ENCODE results near the gene PLSCR4.
"Not testable (repeated sequence)": the region's sequence is repeated elsewhere in the genome, so short reads cannot be mapped to it uniquely, and the experiment has no call there.

Gene PLSCR4

DNA sequence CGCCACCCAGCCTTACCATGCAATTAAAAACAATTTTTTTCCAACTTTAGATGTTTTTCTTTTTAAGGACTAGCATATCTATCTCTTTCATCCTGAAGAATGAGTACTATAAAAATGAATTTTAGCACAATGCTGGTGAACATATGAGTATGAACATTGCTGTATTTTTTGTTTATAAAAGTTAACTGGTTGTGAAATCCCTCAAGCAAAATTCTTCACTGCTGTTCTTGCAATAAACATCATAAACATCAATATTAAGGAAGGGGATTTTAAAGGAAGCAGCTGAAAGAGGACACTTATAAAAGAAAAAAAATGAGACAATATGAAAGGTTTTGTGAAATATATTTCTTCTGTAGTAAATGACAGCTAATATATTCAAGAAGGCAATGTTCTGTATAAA lies 3.0 kb downstream of the PLSCR4 start:
- H3K27ac ChIP-seq (ENCODE audit: low read depth, low read length, severe bottlenecking), result no peak overlapping the region
- no CpG with 5 or more reads among the region's 1 CpG for WGBS, 2 experiments (ENCODE audit: insufficient coverage in 2 of 2)
- H3K4me1 ChIP-seq (ENCODE audit: control insufficient read depth, insufficient read depth, low read length, poor library complexity, severe bottlenecking), result no peaks in the 10 kb centered on the region
- H3K36me3 ChIP-seq (ENCODE audit: control insufficient read depth, insufficient read depth, low read length), result no peaks in the 10 kb centered on the region
- H3K4me3 ChIP-seq (ENCODE audit: extremely low read depth, insufficient read depth, low read length, poor library complexity, severe bottlenecking), result no peak overlapping the region
- peaks cover 3% of the 10 kb centered on the region for H3K9me3 ChIP-seq (ENCODE audit: control insufficient read depth, low read length)

DNA sequence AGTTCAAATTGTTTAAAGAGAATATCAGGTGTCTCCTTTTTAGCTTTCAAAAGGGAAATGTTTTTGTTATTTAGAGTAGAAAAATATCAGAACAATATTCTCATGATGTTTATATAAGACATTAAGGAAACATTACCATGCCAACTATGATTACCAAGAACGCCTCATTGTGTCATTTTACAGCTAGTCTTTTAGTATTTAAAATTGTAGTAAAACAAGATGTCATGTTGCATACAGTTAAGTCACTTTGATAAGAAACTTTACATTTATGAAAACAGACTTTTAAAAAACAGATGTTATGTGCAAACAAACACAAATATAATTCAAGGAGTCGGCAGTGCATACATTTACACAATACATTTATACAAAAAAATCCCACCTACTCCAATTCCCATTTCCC lies 4.4 kb downstream of the PLSCR4 start:
- WGBS, 2 experiments (ENCODE audit: insufficient coverage in 2 of 2), result 83% methylated on average over 1 of the region's 2 CpGs; no CpG with 5 or more reads in 1 of the 2 experiments
- H3K4me1 ChIP-seq (ENCODE audit: control insufficient read depth, insufficient read depth, low read length, poor library complexity, severe bottlenecking), result no peaks in the 10 kb centered on the region
- H3K27ac ChIP-seq (ENCODE audit: low read depth, low read length, severe bottlenecking), result no peak overlapping the region
- no peak overlapping the region for H3K4me3 ChIP-seq (ENCODE audit: extremely low read depth, insufficient read depth, low read length, poor library complexity, severe bottlenecking)
- H3K36me3 ChIP-seq (ENCODE audit: control insufficient read depth, insufficient read depth, low read length), result no peaks in the 10 kb centered on the region
- no peaks in the 10 kb centered on the region for H3K9me3 ChIP-seq (ENCODE audit: control insufficient read depth, low read length)

DNA sequence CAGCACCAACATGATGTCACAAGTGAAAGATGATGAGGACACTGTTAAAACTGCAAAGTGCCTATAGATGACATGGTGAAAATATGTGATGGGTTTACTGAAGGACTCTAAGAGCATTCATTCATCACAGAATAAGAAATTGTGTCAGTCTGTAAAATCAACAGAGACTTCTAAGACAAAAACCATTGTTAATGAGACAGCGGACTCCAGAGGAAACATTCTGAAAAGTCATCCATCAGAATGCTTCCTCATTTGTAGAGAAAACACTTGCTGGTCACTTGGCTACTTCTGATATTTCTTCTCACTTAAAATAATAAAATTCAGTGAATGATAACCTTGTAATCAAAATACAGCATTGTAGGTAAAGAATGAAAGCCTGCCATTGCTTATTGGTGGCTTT lies 7.3 kb downstream of the PLSCR4 start:
- H3K4me1 ChIP-seq (ENCODE audit: control insufficient read depth, insufficient read depth, low read length, poor library complexity, severe bottlenecking), result no peaks in the 10 kb centered on the region
- no peak overlapping the region for H3K27ac ChIP-seq (ENCODE audit: low read depth, low read length, severe bottlenecking)
- no peaks in the 10 kb centered on the region for H3K9me3 ChIP-seq (ENCODE audit: control insufficient read depth, low read length)
- WGBS, 2 experiments (ENCODE audit: insufficient coverage in 2 of 2), result 80% methylated on average over 1 of the region's 1 CpG; no CpG with 5 or more reads in 1 of the 2 experiments
- H3K36me3 ChIP-seq (ENCODE audit: control insufficient read depth, insufficient read depth, low read length), result no peaks in the 10 kb centered on the region
- H3K4me3 ChIP-seq (ENCODE audit: extremely low read depth, insufficient read depth, low read length, poor library complexity, severe bottlenecking), result no peak overlapping the region

DNA sequence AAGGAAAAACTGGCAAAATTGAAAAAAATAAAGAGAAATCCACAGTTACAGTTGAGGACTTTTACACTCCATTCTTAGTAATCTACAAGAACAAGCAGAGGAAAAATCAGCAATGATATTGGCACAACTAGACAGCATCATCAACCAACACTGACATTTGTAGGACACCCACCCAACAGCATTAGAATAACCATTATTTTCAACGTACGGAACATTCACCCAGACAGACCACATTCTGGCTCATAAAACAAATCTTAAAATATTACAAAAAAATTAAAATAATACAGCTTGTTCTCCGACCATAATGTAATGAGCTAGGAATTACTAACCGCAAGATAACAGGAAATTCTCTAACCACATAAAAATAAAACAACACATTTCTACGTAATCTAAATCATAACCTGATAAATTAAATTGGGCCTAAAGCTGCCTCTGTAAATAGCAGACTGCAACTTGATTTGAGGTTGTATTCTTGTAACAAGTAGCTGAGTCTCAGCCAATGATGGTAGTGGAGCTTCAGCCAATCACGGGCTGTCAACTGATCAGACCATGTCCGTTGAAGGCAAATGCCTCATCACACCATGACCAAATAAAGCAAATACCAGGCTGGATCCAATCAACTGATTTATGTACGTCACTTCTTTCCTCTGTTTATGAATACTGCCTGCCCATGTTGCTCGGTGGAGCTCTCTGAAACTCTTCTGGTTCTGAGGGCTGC lies 9.2 kb downstream of the PLSCR4 start:
- Histone ChIP-seq H3K4me1 (ENCODE audit: control insufficient read depth, insufficient read depth, low read length, poor library complexity, severe bottlenecking) (no peaks in the 10 kb centered on the region), H3K9me3 (ENCODE audit: control insufficient read depth, low read length) (peaks cover 4% of the 10 kb centered on the region), H3K36me3 (ENCODE audit: control insufficient read depth, insufficient read depth, low read length) (no peaks in the 10 kb centered on the region), H3K4me3 (ENCODE audit: extremely low read depth, insufficient read depth, low read length, poor library complexity, severe bottlenecking) (no peak overlapping the region), H3K27ac (ENCODE audit: low read depth, low read length, severe bottlenecking) (no peak overlapping the region)
- WGBS, 2 experiments (ENCODE audit: insufficient coverage in 2 of 2), result 81 to 96% methylated on average over 5 to 6 of the region's 9 CpGs

DNA sequence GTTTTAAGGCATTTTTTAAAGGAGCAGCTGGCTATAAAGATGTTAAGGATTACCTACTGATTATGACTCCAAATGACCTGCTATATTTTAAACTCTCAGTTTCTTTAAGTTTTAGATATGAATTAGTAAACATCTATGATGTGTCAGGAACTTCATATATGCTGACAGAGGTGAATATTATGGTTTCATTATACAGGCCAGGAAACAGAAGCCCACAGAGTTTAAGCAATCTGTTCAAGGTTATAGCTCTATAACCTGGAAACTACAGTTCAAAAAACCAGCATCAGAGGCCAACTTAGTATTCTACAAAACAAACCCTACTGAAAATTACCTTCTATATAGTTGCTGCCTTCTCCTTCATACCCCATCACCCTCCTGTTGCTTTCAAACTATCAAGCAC lies 17.4 kb downstream of the PLSCR4 start:
- Histone ChIP-seq H3K36me3 (ENCODE audit: control insufficient read depth, insufficient read depth, low read length) (no peaks in the 10 kb centered on the region), H3K4me3 (ENCODE audit: extremely low read depth, insufficient read depth, low read length, poor library complexity, severe bottlenecking) (no peak overlapping the region), H3K9me3 (ENCODE audit: control insufficient read depth, low read length) (peaks cover 15% of the 10 kb centered on the region), H3K4me1 (ENCODE audit: control insufficient read depth, insufficient read depth, low read length, poor library complexity, severe bottlenecking) (no peaks in the 10 kb centered on the region), H3K27ac (ENCODE audit: low read depth, low read length, severe bottlenecking) (no peak overlapping the region)

DNA sequence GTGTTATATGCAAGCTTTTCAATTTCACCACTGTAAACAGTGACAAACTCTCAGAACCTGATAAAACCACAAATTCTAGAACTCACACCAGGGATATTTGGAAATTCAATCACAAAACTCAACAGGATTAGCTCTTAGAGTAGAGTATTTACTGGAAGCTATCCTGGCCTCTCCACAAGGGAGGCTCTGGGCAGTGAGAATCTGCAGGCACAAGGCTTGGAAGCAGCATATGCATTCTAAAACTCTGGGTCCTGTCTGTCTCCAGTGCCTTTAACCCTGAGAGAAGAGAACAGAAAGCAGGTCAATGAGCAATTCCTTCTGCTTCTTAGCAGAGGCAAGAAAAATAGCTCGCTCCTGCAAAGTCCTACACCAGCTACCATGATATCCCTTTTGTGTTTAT lies 23.4 kb downstream of the PLSCR4 start:
- Histone ChIP-seq H3K36me3 (ENCODE audit: control insufficient read depth, insufficient read depth, low read length) (no peaks in the 10 kb centered on the region), H3K27ac (ENCODE audit: low read depth, low read length, severe bottlenecking) (peak overlapping the region; percentile 29), H3K4me3 (ENCODE audit: extremely low read depth, insufficient read depth, low read length, poor library complexity, severe bottlenecking) (no peak overlapping the region), H3K4me1 (ENCODE audit: control insufficient read depth, insufficient read depth, low read length, poor library complexity, severe bottlenecking) (peaks cover 3% of the 10 kb centered on the region), H3K9me3 (ENCODE audit: control insufficient read depth, low read length) (no peaks in the 10 kb centered on the region)
- no CpG with 5 or more reads among the region's 1 CpG for WGBS, 2 experiments (ENCODE audit: insufficient coverage in 2 of 2)

DNA sequence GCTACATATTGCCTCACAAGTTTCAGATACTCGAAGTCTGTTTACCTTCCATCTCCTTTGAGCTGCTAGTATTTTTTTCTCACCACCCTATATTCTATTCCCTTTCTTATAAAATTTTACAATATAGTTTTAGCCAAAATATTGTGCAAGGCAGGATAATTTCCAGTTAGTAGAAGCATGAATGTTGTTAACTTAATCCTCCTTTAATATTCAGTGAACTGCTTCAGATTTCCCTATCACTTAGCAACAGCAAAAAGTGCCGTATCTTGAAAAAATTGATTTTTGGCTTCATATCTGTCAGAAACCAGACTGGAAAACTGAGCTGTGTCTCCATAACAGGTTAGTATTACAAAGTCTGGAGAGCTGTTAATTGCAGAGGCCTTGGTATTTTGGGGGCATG lies 24.0 kb downstream of the PLSCR4 start:
- Histone ChIP-seq H3K36me3 (ENCODE audit: control insufficient read depth, insufficient read depth, low read length) (no peaks in the 10 kb centered on the region), H3K9me3 (ENCODE audit: control insufficient read depth, low read length) (no peaks in the 10 kb centered on the region), H3K4me3 (ENCODE audit: extremely low read depth, insufficient read depth, low read length, poor library complexity, severe bottlenecking) (no peak overlapping the region), H3K4me1 (ENCODE audit: control insufficient read depth, insufficient read depth, low read length, poor library complexity, severe bottlenecking) (peaks cover 4% of the 10 kb centered on the region), H3K27ac (ENCODE audit: low read depth, low read length, severe bottlenecking) (peak overlapping the region; percentile 29)
- 100% methylated on average over 1 of the region's 2 CpGs; no CpG with 5 or more reads in 1 of the 2 experiments for WGBS, 2 experiments (ENCODE audit: insufficient coverage in 2 of 2)

DNA sequence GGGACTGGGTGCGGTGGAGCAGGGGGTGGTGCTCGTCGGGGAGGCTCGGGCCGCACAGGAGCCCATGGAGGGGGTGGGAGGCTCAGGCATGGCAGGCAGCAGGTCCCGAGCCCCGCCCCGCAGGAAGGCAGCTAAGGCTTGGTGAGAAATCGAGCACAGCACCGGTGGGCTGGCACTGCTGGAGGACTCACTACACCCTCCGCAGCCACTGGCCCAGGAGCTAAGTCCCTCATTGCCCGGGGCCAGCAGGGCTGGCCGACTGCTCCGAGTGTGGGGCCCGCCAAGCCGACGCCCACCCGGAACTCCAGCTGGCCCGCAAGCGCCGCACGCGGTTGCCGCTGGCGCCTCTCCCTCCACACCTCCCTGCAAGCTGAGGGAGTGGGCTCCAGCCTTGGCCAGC lies 25.4 kb downstream of the PLSCR4 start:
- WGBS, 2 experiments (ENCODE audit: insufficient coverage in 2 of 2), result 94 to 95% methylated on average over 8 to 17 of the region's 25 CpGs
- not testable (repeated sequence) for H3K27ac ChIP-seq (ENCODE audit: low read depth, low read length, severe bottlenecking); H3K4me1 ChIP-seq (ENCODE audit: control insufficient read depth, insufficient read depth, low read length, poor library complexity, severe bottlenecking); H3K36me3 ChIP-seq (ENCODE audit: control insufficient read depth, insufficient read depth, low read length); H3K9me3 ChIP-seq (ENCODE audit: control insufficient read depth, low read length); H3K4me3 ChIP-seq (ENCODE audit: extremely low read depth, insufficient read depth, low read length, poor library complexity, severe bottlenecking)

DNA sequence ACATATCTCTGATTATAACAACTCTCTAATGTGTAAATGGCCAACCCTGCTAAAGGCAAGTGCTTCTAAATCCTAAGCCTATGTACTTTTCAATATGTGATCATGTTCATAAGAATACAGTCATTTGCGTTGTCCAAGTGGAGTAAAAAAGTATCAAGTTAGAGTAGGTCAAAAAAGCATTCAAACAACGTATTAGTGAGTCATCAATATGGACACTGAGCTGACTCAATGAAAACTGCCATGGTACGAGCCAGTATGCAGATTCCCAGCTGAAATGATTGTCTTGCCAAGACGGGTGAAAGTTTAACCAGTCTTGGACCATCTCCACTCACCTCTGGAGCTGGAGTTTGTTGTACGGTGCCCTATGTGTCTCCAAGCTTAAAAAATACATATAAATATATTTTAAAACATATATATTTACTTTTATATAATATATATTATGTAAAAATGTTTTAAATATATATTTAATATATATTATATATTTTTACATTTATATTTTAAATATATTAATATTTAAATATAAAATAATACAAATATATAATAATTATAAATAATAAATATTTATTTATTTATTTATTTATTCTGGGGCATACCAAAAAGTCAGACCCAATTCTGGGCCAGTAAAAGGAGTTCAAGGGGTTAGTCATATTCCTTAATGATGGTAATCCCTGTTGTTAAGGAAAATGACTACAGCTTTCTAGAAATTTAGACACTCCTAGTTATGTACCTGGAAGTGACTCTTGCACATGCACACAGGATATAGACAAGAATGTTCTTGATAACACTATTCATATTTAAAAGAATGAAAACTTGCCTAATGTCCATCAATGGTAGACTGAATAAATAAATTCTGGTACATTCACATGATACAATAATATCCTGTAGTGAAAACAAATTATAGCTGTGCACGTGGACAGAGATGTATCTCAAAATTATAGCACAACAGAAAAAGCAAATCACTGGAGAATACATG lies 27.2 kb downstream of the PLSCR4 start:
- H3K9me3 ChIP-seq (ENCODE audit: control insufficient read depth, low read length), result no peaks in the 10 kb centered on the region
- no peaks in the 10 kb centered on the region for H3K36me3 ChIP-seq (ENCODE audit: control insufficient read depth, insufficient read depth, low read length)
- peaks cover 9% of the 10 kb centered on the region for H3K4me1 ChIP-seq (ENCODE audit: control insufficient read depth, insufficient read depth, low read length, poor library complexity, severe bottlenecking)
- no peak overlapping the region for H3K27ac ChIP-seq (ENCODE audit: low read depth, low read length, severe bottlenecking)
- 95 to 100% methylated on average over 3 of the region's 6 CpGs for WGBS, 2 experiments (ENCODE audit: insufficient coverage in 2 of 2)
- no peak overlapping the region for H3K4me3 ChIP-seq (ENCODE audit: extremely low read depth, insufficient read depth, low read length, poor library complexity, severe bottlenecking)

DNA sequence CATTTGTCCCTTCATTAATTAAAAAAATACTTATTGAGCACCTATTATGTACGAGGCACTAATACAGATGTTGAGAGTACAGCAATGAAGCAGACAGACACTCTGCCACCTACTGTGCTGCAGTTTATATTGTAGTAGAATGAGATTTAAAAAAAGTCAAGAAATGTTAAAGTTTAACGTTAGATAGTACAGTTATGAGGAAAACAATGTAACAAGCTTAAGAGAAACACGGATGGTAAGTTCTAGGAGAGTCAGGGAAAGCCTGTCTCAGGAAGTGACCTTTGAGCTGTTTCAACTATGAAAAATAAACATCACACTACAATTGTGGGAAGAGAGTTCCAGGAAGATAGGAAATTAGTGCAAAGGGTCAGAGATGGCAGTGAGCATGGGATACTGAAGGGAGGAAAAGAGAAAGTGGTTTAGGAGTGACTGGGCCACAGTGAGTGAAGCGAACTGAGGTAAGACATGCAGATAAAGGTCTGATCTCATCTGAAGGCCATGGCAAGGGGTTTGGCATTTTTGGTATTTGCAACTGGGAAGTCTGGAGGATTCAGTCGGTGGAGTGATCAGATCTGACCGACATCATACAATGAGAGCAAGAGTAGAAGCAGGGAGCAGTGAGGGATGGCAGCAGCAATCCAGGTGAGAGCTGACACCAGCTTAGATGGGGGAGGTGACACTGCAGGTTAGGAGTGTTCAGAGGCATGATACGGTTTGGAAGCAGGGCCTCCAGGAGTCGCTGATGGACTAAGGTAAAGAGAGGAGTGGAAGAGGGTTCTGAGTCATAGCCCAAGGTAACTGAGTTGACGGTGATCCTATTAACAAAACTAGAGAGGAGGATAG lies 28.5 kb downstream of the PLSCR4 start:
- H3K4me3 ChIP-seq (ENCODE audit: extremely low read depth, insufficient read depth, low read length, poor library complexity, severe bottlenecking), result no peak overlapping the region
- H3K27ac ChIP-seq (ENCODE audit: low read depth, low read length, severe bottlenecking), result peak overlapping the region; percentile 11
- H3K9me3 ChIP-seq (ENCODE audit: control insufficient read depth, low read length), result no peaks in the 10 kb centered on the region
- 71 to 76% methylated on average over 6 to 7 of the region's 9 CpGs for WGBS, 2 experiments (ENCODE audit: insufficient coverage in 2 of 2)
- H3K36me3 ChIP-seq (ENCODE audit: control insufficient read depth, insufficient read depth, low read length), result no peaks in the 10 kb centered on the region
- H3K4me1 ChIP-seq (ENCODE audit: control insufficient read depth, insufficient read depth, low read length, poor library complexity, severe bottlenecking), result peaks cover 9% of the 10 kb centered on the region
